Liver (tissue), 9 donors: Measurements from ENCODE around the gene URGCP. TPM values are rescaled to one million over a fixed set of nuclear protein-coding genes. Genes with fewer than 3 reads are reported as not detected.

Experiments
- DNase-seq: peaks from one replicate; pipeline ENCODE4 v3.0.0-alpha.2; 2017; ENCODE audit warnings: low spot score
- H3K27ac ChIP-seq, 2 donors: one replicate each; pipeline ENCODE4 v1.7.0; 2013; ENCODE audit warnings: inconsistent platforms in 2 of 2, low read length in 2 of 2, control low read depth in 1 of 2, low read depth in 1 of 2, mild to moderate bottlenecking in 1 of 2
- H3K27me3 ChIP-seq, 4 donors: one replicate each; pipeline versions ENCODE4 v1.6.1 to v1.7.0; 2013; ENCODE audit warnings: low read length in 3 of 4, inconsistent platforms in 1 of 4, mild to moderate bottlenecking in 1 of 4, moderate library complexity in 1 of 4; ENCODE audit not compliant: control insufficient read depth in 4 of 4, insufficient read depth in 4 of 4
- H3K36me3 ChIP-seq, 4 donors: one replicate each; pipeline versions ENCODE4 v1.6.1 to v1.7.0; 2013; ENCODE audit warnings: low read length in 3 of 4, mild to moderate bottlenecking in 3 of 4, low read depth in 1 of 4, moderate library complexity in 1 of 4; ENCODE audit not compliant: control insufficient read depth in 4 of 4, insufficient read depth in 3 of 4
- H3K4me1 ChIP-seq, 4 donors: one replicate each; pipeline versions ENCODE4 v1.6.1 to v1.7.0; 2013; ENCODE audit warnings: low read length in 3 of 4, mild to moderate bottlenecking in 3 of 4, moderate library complexity in 1 of 4; ENCODE audit not compliant: control insufficient read depth in 4 of 4, insufficient read depth in 4 of 4
- H3K4me3 ChIP-seq, 3 donors: one replicate each; pipeline versions ENCODE4 v1.6.1 to v1.7.0; 2013; ENCODE audit warnings: low read length in 3 of 3, control low read depth in 1 of 3, low read depth in 1 of 3, mild to moderate bottlenecking in 1 of 3
- H3K9ac ChIP-seq, 2 donors: one replicate each; pipeline ENCODE4 v1.7.0; 2013; ENCODE audit warnings: low read length in 2 of 2, mild to moderate bottlenecking in 2 of 2, moderate library complexity in 2 of 2, control low read depth in 1 of 2, low read depth in 1 of 2
- H3K9me3 ChIP-seq, 4 donors: one replicate each; pipeline versions ENCODE4 v1.6.1 to v1.7.0; 2013; ENCODE audit warnings: low read length in 3 of 4; ENCODE audit not compliant: control insufficient read depth in 4 of 4
- ATF3 ChIP-seq: IDR thresholded peaks from 2 replicates; pipeline ENCODE4 v1.6.1; 2016; ENCODE audit warnings: antibody characterized with exemption
- CTCF ChIP-seq: fragments of 150-350 bp; IDR thresholded peaks from 2 replicates; pipeline ENCODE4 v1.5.1; 2017; ENCODE audit warnings: improper control_type of control experiment, low read depth, low read length; ENCODE audit not compliant: missing input control
- EGR1 ChIP-seq, 2 donors: IDR thresholded peaks; 2 replicates each; pipeline ENCODE4 v1.6.1; 2016 to 2018; ENCODE audit warnings: antibody characterized with exemption in 2 of 2, low read depth in 2 of 2
- FOXA1 ChIP-seq: IDR thresholded peaks from 2 replicates; pipeline ENCODE4 v1.6.1; 2016; ENCODE audit warnings: antibody characterized with exemption
- FOXA2 ChIP-seq: IDR thresholded peaks from 2 replicates; pipeline ENCODE4 v1.6.1; 2016; ENCODE audit warnings: antibody characterized with exemption
- GABPA ChIP-seq, 2 donors: IDR thresholded peaks in 1 of 2; conservative IDR thresholded peaks in 1 of 2; 2 replicates each; pipeline ENCODE4 v1.6.1; 2016; ENCODE audit warnings: antibody characterized with exemption in 2 of 2, mild to moderate bottlenecking in 1 of 2, moderate library complexity in 1 of 2
- HNF4A ChIP-seq, 2 donors: conservative IDR thresholded peaks; 2 replicates each; pipeline ENCODE4 v1.6.1; 2016; ENCODE audit warnings: antibody characterized with exemption in 2 of 2, mild to moderate bottlenecking in 2 of 2
- HNF4G ChIP-seq: IDR thresholded peaks from 2 replicates; pipeline ENCODE4 v1.6.1; 2016; ENCODE audit warnings: antibody characterized with exemption
- JUND ChIP-seq, 2 donors: IDR thresholded peaks; 2 replicates each; pipeline ENCODE4 v1.6.1; 2016; ENCODE audit warnings: antibody characterized with exemption in 2 of 2
- NR2F2 ChIP-seq: IDR thresholded peaks from 2 replicates; pipeline ENCODE4 v1.6.1; 2016; ENCODE audit warnings: antibody characterized with exemption
- RAD21 ChIP-seq, 2 donors: IDR thresholded peaks; 2 replicates each; pipeline ENCODE4 v1.6.1; 2016; ENCODE audit warnings: antibody characterized with exemption in 2 of 2, mild to moderate bottlenecking in 2 of 2
- RXRA ChIP-seq, 2 donors: IDR thresholded peaks; 2 replicates each; pipeline ENCODE4 v1.6.1; 2017 to 2018; ENCODE audit warnings: antibody characterized with exemption in 2 of 2, mild to moderate bottlenecking in 1 of 2
- SP1 ChIP-seq: IDR thresholded peaks from 2 replicates; pipeline ENCODE4 v1.6.1; 2018; ENCODE audit warnings: antibody characterized with exemption, mild to moderate bottlenecking
- TAF1 ChIP-seq: conservative IDR thresholded peaks from 2 replicates; pipeline ENCODE4 v1.6.1; 2016; ENCODE audit warnings: antibody characterized with exemption, mild to moderate bottlenecking
- YY1 ChIP-seq: IDR thresholded peaks from 2 replicates; pipeline ENCODE4 v1.6.1; 2016; ENCODE audit warnings: antibody characterized with exemption, mild to moderate bottlenecking
- WGBS: extraction: QIAGEN DNeasy Blood & Tissue Kit; methylation state at CpG from one replicate; pipeline ENCODE4 v1.1.7; 2013; 5-methylcytosine and 5-hydroxymethylcytosine counted together
- polyA plus RNA-seq, 2 donors: library from polyadenylated mRNA; stranded (reverse) in 1 of 2; unstranded in 1 of 2; fragments of 200-250 nt in 1 of 2; fragments of >200 nt in 1 of 2; fragmentation: Nextera tagmentation in 1 of 2; extraction: Ambion mirVana in 1 of 2; gene quantifications; one replicate each; pipeline versions ENCODE4 v1.2.1 to v1.2.3, GENCODE V29; 2013 to 2015
- total RNA-seq, 2 donors: library from RNA; depleted of rRNA; stranded (reverse); fragments of >200 nt; gene quantifications; one replicate each; pipeline ENCODE4 v1.2.3, GENCODE V29; 2014
- TF ChIP-seq, protein P1 (sequence below): IDR thresholded peaks from 2 replicates; pipeline ENCODE4 v1.6.1; 2016; ENCODE audit warnings: antibody characterized with exemption
- TF ChIP-seq, protein P2 (sequence below): IDR thresholded peaks from 2 replicates; pipeline ENCODE4 v1.6.1; 2016; ENCODE audit warnings: antibody characterized with exemption
- TF ChIP-seq, protein P3 (sequence below): IDR thresholded peaks from 2 replicates; pipeline ENCODE4 v1.6.1; 2016; ENCODE audit warnings: antibody characterized with exemption, mild to moderate bottlenecking
- donor health status: healthy.
- donor health status: healthy.
- donor health status: healthy.
- donor health status: healthy.
- donor health status: healthy.

The URGCP gene
- total and polyA plus RNA-seq, 4 donors, result 7.2 to 28.4 (median 13.0) TPM

DNA sequence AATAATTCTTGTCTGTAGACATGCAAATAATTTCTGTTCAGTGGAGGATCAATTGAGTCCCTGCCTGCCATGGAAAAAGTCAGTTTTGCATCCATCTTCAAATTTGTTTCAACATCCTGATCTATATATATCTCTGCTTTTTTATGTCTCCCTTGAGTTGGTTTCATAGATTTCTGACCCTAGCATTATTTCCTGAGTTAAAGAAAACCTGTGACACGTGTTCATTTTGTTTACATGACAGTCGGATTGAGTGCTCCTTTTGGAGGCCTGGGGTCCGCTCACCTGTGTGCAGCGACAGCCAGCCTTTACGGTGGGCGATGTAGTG, 37.8 kb downstream of the URGCP start:
- whole genome bisulfite sequencing, result 2% methylated on average over 6 of the region's 6 CpGs
- no peak for DNase-seq
- Histone ChIP-seq H3K4me1 (peaks cover 4 to 17% (median 11%) of the 10 kb centered on the region in 4 donors), H3K27ac (no peak overlapping the region), H3K36me3 (peaks cover 0 to 14% (median 11%) of the 10 kb centered on the region in 4 donors), H3K27me3 (no peaks in the 10 kb centered on the region), H3K4me3 (peak overlapping the region; percentile 78 to 97 (median 91)), H3K9ac (peak overlapping the region; percentile 10 to 78), H3K9me3 (peaks cover 0 to 3% (median 0%) of the 10 kb centered on the region in 4 donors)
- TF ChIP-seq RXRA (IDR thresholded peaks at IDR 0.05), result no peak
- TF ChIP-seq, protein P1, sequence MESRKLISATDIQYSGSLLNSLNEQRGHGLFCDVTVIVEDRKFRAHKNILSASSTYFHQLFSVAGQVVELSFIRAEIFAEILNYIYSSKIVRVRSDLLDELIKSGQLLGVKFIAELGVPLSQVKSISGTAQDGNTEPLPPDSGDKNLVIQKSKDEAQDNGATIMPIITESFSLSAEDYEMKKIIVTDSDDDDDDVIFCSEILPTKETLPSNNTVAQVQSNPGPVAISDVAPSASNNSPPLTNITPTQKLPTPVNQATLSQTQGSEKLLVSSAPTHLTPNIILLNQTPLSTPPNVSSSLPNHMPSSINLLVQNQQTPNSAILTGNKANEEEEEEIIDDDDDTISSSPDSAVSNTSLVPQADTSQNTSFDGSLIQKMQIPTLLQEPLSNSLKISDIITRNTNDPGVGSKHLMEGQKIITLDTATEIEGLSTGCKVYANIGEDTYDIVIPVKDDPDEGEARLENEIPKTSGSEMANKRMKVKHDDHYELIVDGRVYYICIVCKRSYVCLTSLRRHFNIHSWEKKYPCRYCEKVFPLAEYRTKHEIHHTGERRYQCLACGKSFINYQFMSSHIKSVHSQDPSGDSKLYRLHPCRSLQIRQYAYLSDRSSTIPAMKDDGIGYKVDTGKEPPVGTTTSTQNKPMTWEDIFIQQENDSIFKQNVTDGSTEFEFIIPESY, result no peak
- TF ChIP-seq, protein P2, sequence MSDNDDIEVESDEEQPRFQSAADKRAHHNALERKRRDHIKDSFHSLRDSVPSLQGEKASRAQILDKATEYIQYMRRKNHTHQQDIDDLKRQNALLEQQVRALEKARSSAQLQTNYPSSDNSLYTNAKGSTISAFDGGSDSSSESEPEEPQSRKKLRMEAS, result no peak
- TF ChIP-seq HNF4G, result no peak
- TF ChIP-seq, protein P3, sequence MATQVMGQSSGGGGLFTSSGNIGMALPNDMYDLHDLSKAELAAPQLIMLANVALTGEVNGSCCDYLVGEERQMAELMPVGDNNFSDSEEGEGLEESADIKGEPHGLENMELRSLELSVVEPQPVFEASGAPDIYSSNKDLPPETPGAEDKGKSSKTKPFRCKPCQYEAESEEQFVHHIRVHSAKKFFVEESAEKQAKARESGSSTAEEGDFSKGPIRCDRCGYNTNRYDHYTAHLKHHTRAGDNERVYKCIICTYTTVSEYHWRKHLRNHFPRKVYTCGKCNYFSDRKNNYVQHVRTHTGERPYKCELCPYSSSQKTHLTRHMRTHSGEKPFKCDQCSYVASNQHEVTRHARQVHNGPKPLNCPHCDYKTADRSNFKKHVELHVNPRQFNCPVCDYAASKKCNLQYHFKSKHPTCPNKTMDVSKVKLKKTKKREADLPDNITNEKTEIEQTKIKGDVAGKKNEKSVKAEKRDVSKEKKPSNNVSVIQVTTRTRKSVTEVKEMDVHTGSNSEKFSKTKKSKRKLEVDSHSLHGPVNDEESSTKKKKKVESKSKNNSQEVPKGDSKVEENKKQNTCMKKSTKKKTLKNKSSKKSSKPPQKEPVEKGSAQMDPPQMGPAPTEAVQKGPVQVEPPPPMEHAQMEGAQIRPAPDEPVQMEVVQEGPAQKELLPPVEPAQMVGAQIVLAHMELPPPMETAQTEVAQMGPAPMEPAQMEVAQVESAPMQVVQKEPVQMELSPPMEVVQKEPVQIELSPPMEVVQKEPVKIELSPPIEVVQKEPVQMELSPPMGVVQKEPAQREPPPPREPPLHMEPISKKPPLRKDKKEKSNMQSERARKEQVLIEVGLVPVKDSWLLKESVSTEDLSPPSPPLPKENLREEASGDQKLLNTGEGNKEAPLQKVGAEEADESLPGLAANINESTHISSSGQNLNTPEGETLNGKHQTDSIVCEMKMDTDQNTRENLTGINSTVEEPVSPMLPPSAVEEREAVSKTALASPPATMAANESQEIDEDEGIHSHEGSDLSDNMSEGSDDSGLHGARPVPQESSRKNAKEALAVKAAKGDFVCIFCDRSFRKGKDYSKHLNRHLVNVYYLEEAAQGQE, result no peak
- TF ChIP-seq HNF4A (conservative IDR thresholded peaks at IDR 0.05), result no peak
- TF ChIP-seq NR2F2, result no peak
- no peak for TF ChIP-seq FOXA2
- TF ChIP-seq ATF3, result no peak
- TF ChIP-seq FOXA1, result no peak
- no peak for TF ChIP-seq GABPA (IDR thresholded peaks at IDR 0.05 in 1 of 2, conservative IDR thresholded peaks at IDR 0.05 in 1 of 2)
- no peak for TF ChIP-seq EGR1 (IDR thresholded peaks at IDR 0.05; ENCODE audit: low read depth in 2 of 2)
- no peak for TF ChIP-seq SP1
- no peak for TF ChIP-seq RAD21 (IDR thresholded peaks at IDR 0.05)
- TF ChIP-seq YY1, result no peak
- no peak for TF ChIP-seq CTCF

GRCh38 chr7:43868181-43868580, 38.2 kb downstream of the URGCP start:
- Histone ChIP-seq H3K9me3 (peaks cover 0 to 3% (median 0%) of the 10 kb centered on the region in 4 donors), H3K27me3 (no peaks in the 10 kb centered on the region), H3K4me3 (peak overlapping the region; percentile 78 to 97 (median 91)), H3K27ac (no peak overlapping the region), H3K4me1 (peaks cover 4 to 17% (median 11%) of the 10 kb centered on the region in 4 donors), H3K9ac (no peak overlapping the region), H3K36me3 (peaks cover 0 to 14% (median 11%) of the 10 kb centered on the region in 4 donors)
- DNase-seq, result no peak
- 49% methylated on average over 7 of the region's 7 CpGs for WGBS
- TF ChIP-seq TAF1 (no peak), FOXA2 (no peak), SP1 (no peak), RAD21 (IDR thresholded peaks at IDR 0.05) (no peak), HNF4G (no peak), FOXA1 (no peak), JUND (IDR thresholded peaks at IDR 0.05) (no peak), GABPA (IDR thresholded peaks at IDR 0.05 in 1 of 2, conservative IDR thresholded peaks at IDR 0.05 in 1 of 2) (no peak), EGR1 (IDR thresholded peaks at IDR 0.05; ENCODE audit: low read depth in 2 of 2) (no peak), YY1 (no peak)
- TF ChIP-seq, protein P3, result no peak
- TF ChIP-seq, protein P2, result no peak
